Parathyroid adenoma (tissue), 2 donors: ENCODE measurements around the gene FBXO42.

Experiments
- H2AFZ ChIP-seq: fragments of 300-600 bp; sonication (generic); one replicate; pipeline ENCODE4 v1.7.0; 2017; ENCODE audit warnings: antibody characterized with exemption, mild to moderate bottlenecking
- H3K27ac ChIP-seq: fragments of 300-600 bp; sonication (generic); one replicate; pipeline ENCODE4 v1.7.0; 2017
- H3K27me3 ChIP-seq: fragments of 300-600 bp; sonication (generic); one replicate; pipeline ENCODE4 v1.7.0; 2017; ENCODE audit warnings: low read length; ENCODE audit not compliant: control insufficient read depth, insufficient read depth
- H3K36me3 ChIP-seq: fragments of 300-600 bp; sonication (generic); one replicate; pipeline ENCODE4 v1.7.0; 2017; ENCODE audit warnings: low read length; ENCODE audit not compliant: control insufficient read depth, insufficient read depth
- H3K4me1 ChIP-seq: fragments of 300-600 bp; sonication (generic); one replicate; pipeline ENCODE4 v1.7.0; 2017; ENCODE audit warnings: control low read depth
- H3K4me2 ChIP-seq: fragments of 300-600 bp; sonication (generic); one replicate; pipeline ENCODE4 v1.7.0; 2017; ENCODE audit warnings: low read length
- H3K4me3 ChIP-seq: fragments of 300-600 bp; sonication (generic); one replicate; pipeline ENCODE4 v1.7.0; 2017; ENCODE audit warnings: low read depth, low read length
- H3K79me2 ChIP-seq: fragments of 300-600 bp; sonication (generic); one replicate; pipeline ENCODE4 v1.7.0; 2017; ENCODE audit warnings: control low read depth
- H3K9ac ChIP-seq: fragments of 300-600 bp; sonication (generic); one replicate; pipeline ENCODE4 v1.7.0; 2017; ENCODE audit warnings: mild to moderate bottlenecking
- H3K9me3 ChIP-seq: fragments of 300-600 bp; sonication (generic); one replicate; pipeline ENCODE4 v1.7.0; 2017; ENCODE audit warnings: low read length; ENCODE audit not compliant: control insufficient read depth
- CTCF ChIP-seq: fragments of 300-600 bp; sonication (generic); IDR thresholded peaks from one replicate; pipeline ENCODE4 v1.7.0; 2017; ENCODE audit warnings: antibody characterized with exemption, mild to moderate bottlenecking
- donor health status: primary hyperparathyroidism.

The FBXO42 gene

GRCh38 chr1:16243215-16243610 is 109.1 kb downstream of the FBXO42 start:
- Histone ChIP-seq H3K4me2 (no peak overlapping the region), H3K4me1 (no peaks in the 10 kb centered on the region), H3K9me3 (no peaks in the 10 kb centered on the region), H3K79me2 (no peaks in the 10 kb centered on the region), H3K4me3 (no peak overlapping the region), H2AFZ (no peak overlapping the region), H3K27ac (no peak overlapping the region), H3K27me3 (no peaks in the 10 kb centered on the region), H3K36me3 (no peaks in the 10 kb centered on the region), H3K9ac (no peak overlapping the region)
- no peak for TF ChIP-seq CTCF

- no peak overlapping the region for H2AFZ ChIP-seq
- no peak overlapping the region for H3K27ac ChIP-seq
- no peaks in the 10 kb centered on the region for H3K4me1 ChIP-seq
- no peaks in the 10 kb centered on the region for H3K27me3 ChIP-seq
- H3K4me2 ChIP-seq = no peak overlapping the region
- H3K9me3 ChIP-seq = no peaks in the 10 kb centered on the region
- no peaks in the 10 kb centered on the region for H3K79me2 ChIP-seq
- no peak overlapping the region for H3K4me3 ChIP-seq
- no peak for TF ChIP-seq CTCF
- H3K9ac ChIP-seq = no peak overlapping the region
- no peaks in the 10 kb centered on the region for H3K36me3 ChIP-seq
Measured at GRCh38 chr1:16242556-16243214, 109.6 kb downstream of the FBXO42 start.

GRCh38 chr1:16241221-16241708 is 111.0 kb downstream of the FBXO42 start:
- no peak overlapping the region for H3K27ac ChIP-seq
- H3K9me3 ChIP-seq = no peaks in the 10 kb centered on the region
- H3K4me1 ChIP-seq = no peaks in the 10 kb centered on the region
- no peak overlapping the region for H3K9ac ChIP-seq
- no peaks in the 10 kb centered on the region for H3K79me2 ChIP-seq
- H3K4me3 ChIP-seq = no peak overlapping the region
- no peak for TF ChIP-seq CTCF
- H3K4me2 ChIP-seq = no peak overlapping the region
- H2AFZ ChIP-seq = no peak overlapping the region
- H3K36me3 ChIP-seq = no peaks in the 10 kb centered on the region
- H3K27me3 ChIP-seq = no peaks in the 10 kb centered on the region

- Histone ChIP-seq H3K36me3 (no peaks in the 10 kb centered on the region), H3K27me3 (no peaks in the 10 kb centered on the region), H3K4me2 (no peak overlapping the region), H3K79me2 (no peaks in the 10 kb centered on the region), H3K27ac (no peak overlapping the region), H3K9ac (no peak overlapping the region), H2AFZ (no peak overlapping the region), H3K4me3 (no peak overlapping the region), H3K4me1 (no peaks in the 10 kb centered on the region), H3K9me3 (no peaks in the 10 kb centered on the region)
- TF ChIP-seq CTCF = no peak
Measured at GRCh38 chr1:16239972-16240491, 112.2 kb downstream of the FBXO42 start.

GRCh38 chr1:16237343-16237830 is 114.9 kb downstream of the FBXO42 start:
- Histone ChIP-seq H3K27me3 (no peaks in the 10 kb centered on the region), H3K9me3 (no peaks in the 10 kb centered on the region), H3K4me1 (no peaks in the 10 kb centered on the region), H3K27ac (peak overlapping the region; percentile 33), H3K79me2 (no peaks in the 10 kb centered on the region), H3K4me2 (peak overlapping the region; percentile 40), H3K4me3 (peak overlapping the region; percentile 92), H3K36me3 (no peaks in the 10 kb centered on the region), H2AFZ (peak overlapping the region; percentile 92), H3K9ac (no peak overlapping the region)
- no peak for TF ChIP-seq CTCF
